Endothelial cell of umbilical vein (primary cell): ENCODE results near the gene TMPRSS15. TPM values are rescaled to one million over a fixed set of nuclear protein-coding genes. Genes with fewer than 3 reads are reported as not detected.

Experiments
- BruUV-seq: library from RNA; stranded (reverse); fragments of 400-500 nt; replicated peaks from 2 replicates; lab custom pipeline; 2021; lab: Mats Ljungman, UMichigan
- CTCF ChIA-PET: fragments of 300-600, 350-600 bp; sonication (Branson Sonifier 250); formaldehyde crosslinking; loops from one replicate; lab custom pipeline; 2021; ENCODE audit warnings: antibody characterized with exemption, inconsistent platforms; lab: Charles Lee
- POLR2A ChIA-PET: fragments of 300-600, 350-600 bp; sonication (Branson Sonifier 250); formaldehyde crosslinking; loops from one replicate; lab custom pipeline; 2021; ENCODE audit warnings: antibody characterized with exemption, inconsistent platforms; lab: Charles Lee
- DNase-seq: peaks from one replicate; pipeline ENCODE4 v3.0.0-alpha.2; 2011; ENCODE audit warnings: low read depth, low spot score
- FAIRE-seq: peaks from 2 replicates; lab custom pipeline; 2011; peaks lifted over from hg19 to GRCh38; lab: Jason Lieb, UNC
- H2AFZ ChIP-seq: 2 replicates; pipeline ENCODE4 v1.6.0; 2012; ENCODE audit warnings: low read depth, low read length, control low read depth, inconsistent platforms
- H3K27ac ChIP-seq: 2 replicates; pipeline ENCODE4 v1.5.1; 2011; ENCODE audit warnings: low read depth, mild to moderate bottlenecking, control low read depth, low read length, moderate library complexity; ENCODE audit not compliant: insufficient read depth
- H3K27me3 ChIP-seq, 2 experiments: 2 replicates each; pipeline versions ENCODE4 v1.6.0 to v1.6.1; 2011; ENCODE audit warnings: low read length in 2 of 2, mixed read lengths in 1 of 2; ENCODE audit not compliant: control insufficient read depth in 2 of 2, insufficient read depth in 2 of 2
- H3K36me3 ChIP-seq, 2 experiments: 2 replicates in 1 of 2; 3 replicates in 1 of 2; pipeline ENCODE4 v1.5.1; 2011; ENCODE audit warnings: low read length in 2 of 2, mild to moderate bottlenecking in 1 of 2, moderate library complexity in 1 of 2; ENCODE audit not compliant: control insufficient read depth in 2 of 2, insufficient read depth in 2 of 2; ENCODE audit errors: extremely low read depth in 1 of 2
- H3K4me1 ChIP-seq: 3 replicates; pipeline ENCODE4 v1.5.1; 2011; ENCODE audit warnings: mild to moderate bottlenecking, low read length; ENCODE audit not compliant: control insufficient read depth, insufficient read depth; ENCODE audit errors: extremely low read depth
- H3K4me2 ChIP-seq: 2 replicates; pipeline ENCODE4 v1.6.1; 2011; ENCODE audit warnings: low read length, control low read depth, mixed read lengths; ENCODE audit not compliant: insufficient read depth
- H3K4me3 ChIP-seq, 3 experiments: fragments of 200-600 bp in 1 of 3; sonication (generic), shearing (Covaris generic) in 1 of 3; replicated peaks in 1 of 3; 2 replicates each; pipeline ENCODE4 v1.5.1; 2011 to 2016; ENCODE audit warnings: control low read depth in 3 of 3, low read length in 3 of 3, mild to moderate bottlenecking in 2 of 3, inconsistent platforms in 1 of 3, low read depth in 1 of 3, moderate library complexity in 1 of 3; ENCODE audit not compliant: insufficient read depth in 1 of 3
- H3K79me2 ChIP-seq: 2 replicates; pipeline ENCODE4 v1.6.0; 2012; ENCODE audit warnings: low read length, inconsistent platforms; ENCODE audit not compliant: control insufficient read depth, insufficient read depth
- H3K9ac ChIP-seq: replicated peaks from 2 replicates; pipeline ENCODE3; 2011; ENCODE audit warnings: low read length, control low read depth; ENCODE audit not compliant: insufficient read depth; ENCODE audit errors: extremely low read depth
- H3K9me1 ChIP-seq: replicated peaks from 3 replicates; pipeline ENCODE4 v1.6.0; 2011; ENCODE audit warnings: mild to moderate bottlenecking, low read length; ENCODE audit not compliant: control insufficient read depth, insufficient read depth; ENCODE audit errors: extremely low read depth
- H3K9me3 ChIP-seq: replicated peaks from 2 replicates; pipeline ENCODE4 v1.5.1; 2012; ENCODE audit warnings: low read length, inconsistent platforms; ENCODE audit not compliant: control insufficient read depth, insufficient read depth
- H4K20me1 ChIP-seq: replicated peaks from 2 replicates; pipeline ENCODE3; 2011; ENCODE audit warnings: mild to moderate bottlenecking, low read length; ENCODE audit not compliant: control insufficient read depth, insufficient read depth; ENCODE audit errors: extremely low read depth
- EZH2 ChIP-seq: IDR thresholded peaks from 2 replicates; pipeline ENCODE4 v1.6.1; 2012; ENCODE audit warnings: borderline replicate concordance, low read depth, mild to moderate bottlenecking, moderate library complexity, low read length, inconsistent platforms; ENCODE audit not compliant: severe bottlenecking
- FOS ChIP-seq: IDR thresholded peaks from 2 replicates; pipeline ENCODE4 v1.6.1; 2011; ENCODE audit warnings: mild to moderate bottlenecking, low read length, moderate library complexity, borderline replicate concordance; ENCODE audit not compliant: insufficient read depth
- GATA2 ChIP-seq: IDR thresholded peaks from 2 replicates; pipeline ENCODE4 v1.7.0; 2011; ENCODE audit warnings: low read depth, mild to moderate bottlenecking, moderate library complexity, mixed read lengths, low read length; ENCODE audit not compliant: insufficient read length, insufficient read depth
- JUN ChIP-seq: IDR thresholded peaks from 2 replicates; pipeline ENCODE4 v1.6.1; 2011; ENCODE audit warnings: borderline replicate concordance, low read depth; ENCODE audit not compliant: insufficient read length, insufficient read depth
- MAX ChIP-seq: IDR thresholded peaks from 2 replicates; pipeline ENCODE4 v1.6.1; 2011; ENCODE audit not compliant: insufficient read depth, insufficient read length
- MYC ChIP-seq: IDR thresholded peaks from one replicate; pipeline ENCODE4 v1.6.1; 2011; ENCODE audit warnings: mild to moderate bottlenecking, low read depth, low read length
- POLR2A ChIP-seq: IDR thresholded peaks from 2 replicates; pipeline ENCODE4 v1.6.1; 2012; ENCODE audit warnings: low read depth, mild to moderate bottlenecking, control low read depth, low read length
- POLR2AphosphoS5 ChIP-seq: IDR thresholded peaks from 2 replicates; pipeline ENCODE4 v1.6.1; 2012; ENCODE audit warnings: low read depth, mild to moderate bottlenecking, control low read depth, low read length, moderate library complexity; ENCODE audit not compliant: insufficient read depth
- dilution Hi-C: fragments of 300-500 bp; cut with MboI; formaldehyde crosslinking; loops from one replicate; pipeline ENCODE4 v1.15.0; 2019; ENCODE audit warnings: low sequenced_read_pairs; ENCODE audit not compliant: extremely low pct_ligation_motif_present
- intact Hi-C: fragments of 100-400 bp; cut with micrococcal nuclease; formaldehyde crosslinking; loops from one replicate; pipeline ENCODE4 v1.10.0; 2022
- polyA plus RNA-seq, 4 experiments: library from polyadenylated mRNA; depleted of rRNA in 3 of 4; stranded (reverse) in 3 of 4; unstranded in 1 of 4; fragments of >200 nt; gene quantifications; 2 replicates each; pipeline versions ENCODE4 v1.2.1 to v1.2.3, GENCODE V29; 2011 to 2012; ENCODE audit warnings: missing spikeins in 1 of 4
- total RNA-seq: library from RNA; stranded (reverse); gene quantifications from 2 replicates; pipeline ENCODE4 v1.2.3, GENCODE V29; 2021
- TF ChIP-seq, protein P1 (sequence below), 2 donors: IDR thresholded peaks; 1 replicate in 1 of 2; 2 replicates in 1 of 2; pipeline ENCODE4 v1.5.1; 2011; ENCODE audit warnings: low read length in 2 of 2, mild to moderate bottlenecking in 2 of 2, moderate library complexity in 2 of 2, control low read depth in 1 of 2, inconsistent platforms in 1 of 2, low read depth in 1 of 2; ENCODE audit not compliant: insufficient read depth in 1 of 2; ENCODE audit errors: extremely low read depth in 1 of 2

Gene TMPRSS15
- total and polyA plus RNA-seq, 2 donors (not counting 3 experiments of a cell fraction or from before 2014, with no cell fraction given): not detected

DNA sequence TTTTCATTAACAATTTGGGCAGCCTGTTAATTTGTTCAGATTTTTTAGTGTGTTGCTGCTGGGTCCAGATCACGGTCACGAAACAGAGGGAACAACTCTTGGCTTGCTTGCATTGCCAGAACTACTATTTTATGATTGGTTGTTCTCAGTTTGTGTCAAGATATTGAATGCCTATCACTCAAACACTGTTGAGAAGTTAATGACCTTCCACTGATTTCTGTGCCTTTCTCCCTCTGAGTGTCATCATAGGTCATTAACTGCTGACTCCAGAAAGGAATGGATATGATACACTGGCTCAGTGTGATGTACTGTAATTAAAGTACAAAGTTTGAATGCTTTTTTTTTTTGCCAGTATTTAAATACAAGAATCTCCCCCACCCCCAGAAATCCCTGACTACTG lies 149.8 kb downstream of the TMPRSS15 start:
- intact Hi-C loops: no loop called here
- no peaks in the 10 kb centered on the region for H3K27me3 ChIP-seq
- no peak overlapping the region for H3K27ac ChIP-seq
- DNase-seq (no peak), FAIRE-seq (no peak)
- TF ChIP-seq, protein P1, sequence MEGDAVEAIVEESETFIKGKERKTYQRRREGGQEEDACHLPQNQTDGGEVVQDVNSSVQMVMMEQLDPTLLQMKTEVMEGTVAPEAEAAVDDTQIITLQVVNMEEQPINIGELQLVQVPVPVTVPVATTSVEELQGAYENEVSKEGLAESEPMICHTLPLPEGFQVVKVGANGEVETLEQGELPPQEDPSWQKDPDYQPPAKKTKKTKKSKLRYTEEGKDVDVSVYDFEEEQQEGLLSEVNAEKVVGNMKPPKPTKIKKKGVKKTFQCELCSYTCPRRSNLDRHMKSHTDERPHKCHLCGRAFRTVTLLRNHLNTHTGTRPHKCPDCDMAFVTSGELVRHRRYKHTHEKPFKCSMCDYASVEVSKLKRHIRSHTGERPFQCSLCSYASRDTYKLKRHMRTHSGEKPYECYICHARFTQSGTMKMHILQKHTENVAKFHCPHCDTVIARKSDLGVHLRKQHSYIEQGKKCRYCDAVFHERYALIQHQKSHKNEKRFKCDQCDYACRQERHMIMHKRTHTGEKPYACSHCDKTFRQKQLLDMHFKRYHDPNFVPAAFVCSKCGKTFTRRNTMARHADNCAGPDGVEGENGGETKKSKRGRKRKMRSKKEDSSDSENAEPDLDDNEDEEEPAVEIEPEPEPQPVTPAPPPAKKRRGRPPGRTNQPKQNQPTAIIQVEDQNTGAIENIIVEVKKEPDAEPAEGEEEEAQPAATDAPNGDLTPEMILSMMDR (IDR thresholded peaks at IDR 0.05; ENCODE audit: extremely low read depth in 1 of 2, insufficient read depth in 1 of 2, low read depth in 1 of 2, low read length in 2 of 2): no peak
- no peak for TF ChIP-seq JUN
- CTCF ChIA-PET: no interaction called here
- BruUV-seq: no TSS peak
- H3K4me3 ChIP-seq: no peak overlapping the region
- H3K9ac ChIP-seq: no peak overlapping the region
- no peaks in the 10 kb centered on the region for H3K9me1 ChIP-seq
- POLR2A ChIA-PET: no interaction called here
- H4K20me1 ChIP-seq: no peaks in the 10 kb centered on the region
- no peaks in the 10 kb centered on the region for H3K4me1 ChIP-seq
- H3K79me2 ChIP-seq: no peaks in the 10 kb centered on the region
- no peak overlapping the region for H2AFZ ChIP-seq
- dilution Hi-C loops: no loop called here
- no peaks in the 10 kb centered on the region for H3K36me3 ChIP-seq
- H3K9me3 ChIP-seq: no peaks in the 10 kb centered on the region
- no peak overlapping the region for H3K4me2 ChIP-seq

DNA sequence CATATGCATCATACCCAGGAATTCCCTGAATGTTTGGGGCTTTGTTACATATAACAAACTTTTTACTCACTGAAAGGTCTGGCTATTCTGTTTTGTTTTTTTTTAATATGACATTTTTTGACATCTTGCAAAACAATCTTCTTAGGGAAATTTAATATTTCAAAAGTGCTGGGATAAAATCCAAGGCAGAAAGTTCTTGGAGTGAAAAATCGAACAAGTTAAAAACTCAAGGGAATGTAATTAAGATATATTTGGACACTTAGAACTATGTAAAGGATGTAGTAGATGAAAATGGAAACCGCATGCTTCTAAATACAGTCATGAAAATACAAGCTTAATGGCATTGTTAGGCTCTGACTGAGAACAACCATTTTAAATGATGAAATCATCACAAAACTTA lies 150.4 kb downstream of the TMPRSS15 start:
- Histone ChIP-seq H3K79me2 (no peaks in the 10 kb centered on the region), H3K9ac (no peak overlapping the region), H3K4me2 (no peak overlapping the region), H3K36me3 (no peaks in the 10 kb centered on the region), H3K4me3 (no peak overlapping the region), H3K9me3 (no peaks in the 10 kb centered on the region), H3K9me1 (no peaks in the 10 kb centered on the region), H3K27ac (no peak overlapping the region), H2AFZ (no peak overlapping the region), H4K20me1 (no peaks in the 10 kb centered on the region), H3K27me3 (no peaks in the 10 kb centered on the region), H3K4me1 (no peaks in the 10 kb centered on the region)
- DNase-seq: no peak
- ChIA-PET CTCF (interaction anchor here (1.1 to 2.4 kb wide), 2 partner anchors 14 to 212 kb away, joined by 3 to 10 read pairs; no protein-coding TSS in a partner anchor), POLR2A (no interaction called here)
- intact Hi-C loops (no loop called here), dilution Hi-C loops (no loop called here)
- BruUV-seq: no TSS peak
- FAIRE-seq: no peak
- no peak for TF ChIP-seq GATA2
- TF ChIP-seq FOS: no peak
- no peak for TF ChIP-seq MYC
- TF ChIP-seq, protein P1 (IDR thresholded peaks at IDR 0.05; ENCODE audit: extremely low read depth in 1 of 2, insufficient read depth in 1 of 2, low read depth in 1 of 2, low read length in 2 of 2): no peak
- no peak for TF ChIP-seq EZH2
- no peak for TF ChIP-seq JUN
- TF ChIP-seq MAX: no peak
- TF ChIP-seq POLR2A: no peak
- TF ChIP-seq POLR2AphosphoS5: no peak
